A673 (cell line): ENCODE measurements around the gene IGF1R.

ENCODE experiments used
- EZH2 ChIP-seq: fragments of 200-600 bp; sonication (generic); IDR thresholded peaks from 2 replicates; pipeline ENCODE4 v1.6.1; 2017; ENCODE audit warnings: borderline replicate concordance, low read depth, mild to moderate bottlenecking, mixed read lengths, antibody characterized with exemption, low read length; ENCODE audit not compliant: poor library complexity, severe bottlenecking
- TF ChIP-seq, protein P1 (sequence below): fragments of 300-800, 200-600 bp; sonication (generic); conservative IDR thresholded peaks from 2 replicates; pipeline ENCODE4 v1.5.1; 2017; ENCODE audit warnings: low read depth, mild to moderate bottlenecking, antibody characterized with exemption, low read length, moderate library complexity, mixed read lengths

DNA sequence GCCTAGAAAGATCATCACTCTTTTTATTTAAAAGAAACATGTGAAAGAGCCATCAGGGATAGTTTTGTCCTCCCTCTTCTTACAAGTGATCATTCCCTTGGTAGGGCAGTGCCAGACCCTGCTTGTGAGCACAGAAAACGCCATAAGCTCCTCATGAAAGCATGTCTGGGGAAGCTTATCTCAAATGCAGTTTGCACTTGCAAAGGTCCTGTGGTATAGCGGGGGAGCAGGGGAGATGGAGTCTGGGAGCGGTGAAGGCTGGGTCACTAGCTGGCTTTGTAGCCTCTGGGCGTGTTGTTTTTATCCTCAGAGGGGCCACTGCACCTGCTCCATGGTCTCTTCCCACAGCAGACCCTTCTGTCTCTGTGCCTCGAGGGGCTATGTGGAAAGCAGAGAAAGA lies 141.9 kb downstream of the IGF1R start:
- TF ChIP-seq, protein P1, sequence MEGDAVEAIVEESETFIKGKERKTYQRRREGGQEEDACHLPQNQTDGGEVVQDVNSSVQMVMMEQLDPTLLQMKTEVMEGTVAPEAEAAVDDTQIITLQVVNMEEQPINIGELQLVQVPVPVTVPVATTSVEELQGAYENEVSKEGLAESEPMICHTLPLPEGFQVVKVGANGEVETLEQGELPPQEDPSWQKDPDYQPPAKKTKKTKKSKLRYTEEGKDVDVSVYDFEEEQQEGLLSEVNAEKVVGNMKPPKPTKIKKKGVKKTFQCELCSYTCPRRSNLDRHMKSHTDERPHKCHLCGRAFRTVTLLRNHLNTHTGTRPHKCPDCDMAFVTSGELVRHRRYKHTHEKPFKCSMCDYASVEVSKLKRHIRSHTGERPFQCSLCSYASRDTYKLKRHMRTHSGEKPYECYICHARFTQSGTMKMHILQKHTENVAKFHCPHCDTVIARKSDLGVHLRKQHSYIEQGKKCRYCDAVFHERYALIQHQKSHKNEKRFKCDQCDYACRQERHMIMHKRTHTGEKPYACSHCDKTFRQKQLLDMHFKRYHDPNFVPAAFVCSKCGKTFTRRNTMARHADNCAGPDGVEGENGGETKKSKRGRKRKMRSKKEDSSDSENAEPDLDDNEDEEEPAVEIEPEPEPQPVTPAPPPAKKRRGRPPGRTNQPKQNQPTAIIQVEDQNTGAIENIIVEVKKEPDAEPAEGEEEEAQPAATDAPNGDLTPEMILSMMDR = no peak
- TF ChIP-seq EZH2 = no peak
